ENCODE measurements around the gene TBCCD1.

TBCCD1 gene, protein sequence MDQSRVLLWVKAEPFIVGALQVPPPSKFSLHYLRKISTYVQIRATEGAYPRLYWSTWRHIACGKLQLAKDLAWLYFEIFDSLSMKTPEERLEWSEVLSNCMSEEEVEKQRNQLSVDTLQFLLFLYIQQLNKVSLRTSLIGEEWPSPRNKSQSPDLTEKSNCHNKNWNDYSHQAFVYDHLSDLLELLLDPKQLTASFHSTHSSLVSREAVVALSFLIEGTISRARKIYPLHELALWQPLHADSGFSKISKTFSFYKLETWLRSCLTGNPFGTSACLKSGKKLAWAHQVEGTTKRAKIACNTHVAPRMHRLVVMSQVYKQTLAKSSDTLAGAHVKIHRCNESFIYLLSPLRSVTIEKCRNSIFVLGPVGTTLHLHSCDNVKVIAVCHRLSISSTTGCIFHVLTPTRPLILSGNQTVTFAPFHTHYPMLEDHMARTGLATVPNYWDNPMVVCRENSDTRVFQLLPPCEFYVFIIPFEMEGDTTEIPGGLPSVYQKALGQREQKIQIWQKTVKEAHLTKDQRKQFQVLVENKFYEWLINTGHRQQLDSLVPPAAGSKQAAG

DNA sequence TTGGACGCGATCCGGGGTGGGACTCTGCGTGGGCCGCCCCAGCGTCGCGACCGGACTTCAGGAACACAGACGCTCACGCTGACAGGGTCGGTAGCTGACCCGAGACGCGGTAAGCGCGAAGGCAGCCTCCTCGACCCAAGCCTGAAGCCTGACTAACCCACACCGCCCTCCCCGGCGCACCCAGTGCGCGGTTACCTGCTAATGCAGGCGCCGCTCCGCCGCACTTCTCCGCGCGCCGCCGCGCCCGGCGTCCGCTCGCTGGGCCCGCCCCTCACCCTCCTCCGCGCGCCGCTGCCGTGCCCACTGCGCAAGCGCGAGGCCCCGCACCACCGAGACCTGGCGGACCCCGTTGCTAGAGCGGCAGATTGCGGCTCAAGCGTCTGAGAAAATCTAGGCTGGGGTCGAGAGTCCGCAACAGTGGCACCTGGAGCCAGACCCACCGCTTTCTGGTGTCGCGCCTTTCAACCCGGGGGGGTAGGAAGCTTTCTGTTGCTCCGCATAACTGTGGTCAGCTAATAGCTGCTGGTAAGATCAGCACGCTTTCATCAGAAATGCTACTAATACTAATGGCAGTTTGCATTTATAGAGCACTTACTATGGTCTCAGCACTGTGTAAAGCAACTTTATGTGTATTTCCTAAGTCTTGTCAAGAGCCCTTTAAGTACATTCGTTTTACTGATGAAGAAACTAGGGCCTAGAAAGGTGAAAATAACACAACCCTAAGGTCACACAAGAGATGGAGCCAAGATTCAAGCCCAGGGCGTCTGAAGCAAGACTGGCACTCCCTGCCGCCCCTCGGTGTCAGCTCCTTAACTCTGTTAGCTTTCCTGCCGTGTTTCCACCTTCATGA lies at the start of gene TBCCD1:
TBCCD1 (minus strand) TSS at position 268 of the 850 bp plus-strand sequence. CDS start 3,010 bp downstream, outside the sequence.
- no peaks in the 10 kb centered on the region for H3K9me3 ChIP-seq (ENCODE audit: insufficient read depth, low read length, severe bottlenecking)
- peak within 1 kb of the TSS; percentile 64 to 89 for H3K4me3 ChIP-seq (ENCODE audit: low read depth in 1 of 2, low read length in 2 of 2)
- peaks cover 67% of the 10 kb centered on the region for H3K4me1 ChIP-seq (ENCODE audit: insufficient read depth, low read length)
- H2AFZ ChIP-seq (ENCODE audit: low read depth, low read length), result peak within 1 kb of the TSS; percentile 97
- H3K79me2 ChIP-seq (ENCODE audit: insufficient read depth, low read length), result peaks cover 79% of the 10 kb centered on the region
- TF ChIP-seq, protein P1, sequence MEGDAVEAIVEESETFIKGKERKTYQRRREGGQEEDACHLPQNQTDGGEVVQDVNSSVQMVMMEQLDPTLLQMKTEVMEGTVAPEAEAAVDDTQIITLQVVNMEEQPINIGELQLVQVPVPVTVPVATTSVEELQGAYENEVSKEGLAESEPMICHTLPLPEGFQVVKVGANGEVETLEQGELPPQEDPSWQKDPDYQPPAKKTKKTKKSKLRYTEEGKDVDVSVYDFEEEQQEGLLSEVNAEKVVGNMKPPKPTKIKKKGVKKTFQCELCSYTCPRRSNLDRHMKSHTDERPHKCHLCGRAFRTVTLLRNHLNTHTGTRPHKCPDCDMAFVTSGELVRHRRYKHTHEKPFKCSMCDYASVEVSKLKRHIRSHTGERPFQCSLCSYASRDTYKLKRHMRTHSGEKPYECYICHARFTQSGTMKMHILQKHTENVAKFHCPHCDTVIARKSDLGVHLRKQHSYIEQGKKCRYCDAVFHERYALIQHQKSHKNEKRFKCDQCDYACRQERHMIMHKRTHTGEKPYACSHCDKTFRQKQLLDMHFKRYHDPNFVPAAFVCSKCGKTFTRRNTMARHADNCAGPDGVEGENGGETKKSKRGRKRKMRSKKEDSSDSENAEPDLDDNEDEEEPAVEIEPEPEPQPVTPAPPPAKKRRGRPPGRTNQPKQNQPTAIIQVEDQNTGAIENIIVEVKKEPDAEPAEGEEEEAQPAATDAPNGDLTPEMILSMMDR (IDR thresholded peaks at IDR 0.05; ENCODE audit: borderline replicate concordance, extremely low read depth, low read length, poor library complexity, severe bottlenecking), result no peak
- no peak for TF ChIP-seq EZH2 (IDR thresholded peaks at IDR 0.05; ENCODE audit: borderline replicate concordance, low read depth, low read length, severe bottlenecking)
- no peaks in the 10 kb centered on the region for H3K27me3 ChIP-seq (ENCODE audit: insufficient read depth, low read length, poor library complexity)
- H3K36me3 ChIP-seq (ENCODE audit: insufficient read depth, low read length), result peaks cover 19% of the 10 kb centered on the region; the same call in 1 of the 2 replicates
- H3K9ac ChIP-seq (ENCODE audit: low read depth, low read length), result peak within 1 kb of the TSS; percentile 87
- ATAC-seq (ENCODE audit: insufficient read depth, low read depth) (peak; percentile 59), DNase-seq (peak; percentile 93)
- H4K20me1 ChIP-seq (ENCODE audit: insufficient read depth, low read length), result peaks cover 4% of the 10 kb centered on the region; the same call in 1 of the 2 replicates
- peak within 1 kb of the TSS; percentile 85 for H3K4me2 ChIP-seq (ENCODE audit: insufficient read depth, low read length)
- peak within 1 kb of the TSS; percentile 91 for H3K27ac ChIP-seq (ENCODE audit: low read length)

DNA sequence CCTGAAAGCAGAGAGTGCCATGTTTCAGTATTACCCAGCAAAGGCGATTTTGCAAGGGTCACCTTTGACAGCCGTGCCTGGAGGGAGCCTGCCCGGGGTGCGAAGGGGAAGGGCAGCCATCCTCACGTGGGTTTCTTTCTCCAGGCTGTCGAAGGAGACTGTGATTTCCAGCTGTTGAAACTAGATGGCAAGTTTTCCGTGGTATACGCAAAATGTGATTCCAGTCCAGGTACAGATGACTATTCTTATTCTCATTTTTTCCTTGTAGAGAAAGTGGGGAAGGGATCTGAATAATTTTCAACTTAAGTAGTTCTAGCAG lies 49.1 kb upstream of the TBCCD1 start:
- no peak for ATAC-seq (ENCODE audit: insufficient read depth, low read depth)
- no peaks in the 10 kb centered on the region for H4K20me1 ChIP-seq (ENCODE audit: insufficient read depth, low read length)
- H3K9ac ChIP-seq (ENCODE audit: low read depth, low read length), result no peak overlapping the region
- H3K27me3 ChIP-seq (ENCODE audit: insufficient read depth, low read length, poor library complexity), result peaks cover 33% of the 10 kb centered on the region
- no peak for DNase-seq
- H3K4me2 ChIP-seq (ENCODE audit: insufficient read depth, low read length), result no peak overlapping the region
- H3K36me3 ChIP-seq (ENCODE audit: insufficient read depth, low read length), result no peaks in the 10 kb centered on the region
- no peak overlapping the region for H3K27ac ChIP-seq (ENCODE audit: low read length)
- TF ChIP-seq, protein P1 (IDR thresholded peaks at IDR 0.05; ENCODE audit: borderline replicate concordance, extremely low read depth, low read length, poor library complexity, severe bottlenecking), result no peak
- TF ChIP-seq EZH2 (IDR thresholded peaks at IDR 0.05; ENCODE audit: borderline replicate concordance, low read depth, low read length, severe bottlenecking), result no peak
- no peak overlapping the region for H2AFZ ChIP-seq (ENCODE audit: low read depth, low read length)
- no peak overlapping the region for H3K4me3 ChIP-seq (ENCODE audit: low read depth in 1 of 2, low read length in 2 of 2)
- peaks cover 25% of the 10 kb centered on the region for H3K4me1 ChIP-seq (ENCODE audit: insufficient read depth, low read length)
- no peaks in the 10 kb centered on the region for H3K9me3 ChIP-seq (ENCODE audit: insufficient read depth, low read length, severe bottlenecking)
- no peaks in the 10 kb centered on the region for H3K79me2 ChIP-seq (ENCODE audit: insufficient read depth, low read length)

DNA sequence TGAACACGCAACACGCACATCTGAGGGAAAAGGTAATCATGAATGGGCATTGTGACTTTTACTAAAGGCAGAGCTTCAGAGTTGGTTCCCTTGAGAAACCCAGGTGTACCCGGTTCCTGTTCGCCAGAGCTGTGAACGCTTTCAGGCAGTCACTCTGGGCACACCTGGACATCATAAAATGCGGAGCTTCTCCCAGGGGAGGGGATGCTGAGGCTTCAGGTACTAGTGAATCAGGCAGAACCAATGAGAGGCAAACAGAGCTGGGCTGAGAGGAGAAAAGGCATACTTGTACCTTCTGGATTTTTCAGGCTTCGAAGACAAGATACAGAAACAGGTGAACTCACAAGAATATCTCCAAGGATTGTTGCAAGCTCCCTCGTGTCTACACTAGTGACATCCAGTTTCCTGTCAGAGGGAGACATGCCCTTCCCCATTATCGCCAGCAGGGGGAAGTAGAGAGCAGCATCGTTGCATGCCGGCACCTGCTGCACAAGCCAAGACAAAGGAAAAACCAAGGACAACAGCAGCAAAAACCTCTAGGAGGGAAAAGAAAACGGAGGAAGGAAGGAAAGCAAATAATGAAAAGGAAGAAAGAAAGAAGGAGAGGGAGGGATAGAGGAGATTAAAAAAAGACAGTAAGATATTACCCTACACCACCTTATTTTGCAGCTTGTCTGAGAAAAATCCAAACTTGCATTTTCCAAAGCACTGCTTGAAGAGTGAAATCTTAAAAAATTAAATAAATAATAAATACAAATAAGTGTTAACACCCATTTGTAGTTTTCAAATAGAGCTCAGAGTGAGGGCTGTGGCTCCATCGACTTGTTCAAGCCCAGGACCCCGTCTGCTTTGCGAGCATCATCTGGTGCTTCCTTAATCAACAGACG lies 47.7 kb upstream of the TBCCD1 start:
- Histone ChIP-seq H3K4me3 (ENCODE audit: low read depth in 1 of 2, low read length in 2 of 2) (no peak overlapping the region), H3K4me2 (ENCODE audit: insufficient read depth, low read length) (peak overlapping the region; percentile 41; the same call in 1 of the 2 replicates)

More for the DNA sequence above, 47.7 kb upstream of the TBCCD1 start:
- Histone ChIP-seq H3K9ac (ENCODE audit: low read depth, low read length) (no peak overlapping the region), H2AFZ (ENCODE audit: low read depth, low read length) (peak overlapping the region; percentile 56), H3K36me3 (ENCODE audit: insufficient read depth, low read length) (no peaks in the 10 kb centered on the region), H3K27me3 (ENCODE audit: insufficient read depth, low read length, poor library complexity) (peaks cover 33% of the 10 kb centered on the region), H3K4me1 (ENCODE audit: insufficient read depth, low read length) (peaks cover 25% of the 10 kb centered on the region), H3K79me2 (ENCODE audit: insufficient read depth, low read length) (no peaks in the 10 kb centered on the region), H4K20me1 (ENCODE audit: insufficient read depth, low read length) (no peaks in the 10 kb centered on the region), H3K27ac (ENCODE audit: low read length) (no peak overlapping the region), H3K9me3 (ENCODE audit: insufficient read depth, low read length, severe bottlenecking) (no peaks in the 10 kb centered on the region)
- TF ChIP-seq EZH2 (IDR thresholded peaks at IDR 0.05; ENCODE audit: borderline replicate concordance, low read depth, low read length, severe bottlenecking), result peak; percentile 59
- TF ChIP-seq, protein P1 (IDR thresholded peaks at IDR 0.05; ENCODE audit: borderline replicate concordance, extremely low read depth, low read length, poor library complexity, severe bottlenecking), result peak; percentile 98
- DNase-seq (peak; percentile 81), ATAC-seq (ENCODE audit: insufficient read depth, low read depth) (peak; percentile 69)
